CD1c-positive myeloid dendritic cell (primary cell): ENCODE results near the gene KLF3.

Experiments
- DNase-seq: peaks from one replicate; pipeline ENCODE4 v3.0.0-alpha.2; 2016; ENCODE audit errors: extremely low spot score

KLF3 gene

DNA sequence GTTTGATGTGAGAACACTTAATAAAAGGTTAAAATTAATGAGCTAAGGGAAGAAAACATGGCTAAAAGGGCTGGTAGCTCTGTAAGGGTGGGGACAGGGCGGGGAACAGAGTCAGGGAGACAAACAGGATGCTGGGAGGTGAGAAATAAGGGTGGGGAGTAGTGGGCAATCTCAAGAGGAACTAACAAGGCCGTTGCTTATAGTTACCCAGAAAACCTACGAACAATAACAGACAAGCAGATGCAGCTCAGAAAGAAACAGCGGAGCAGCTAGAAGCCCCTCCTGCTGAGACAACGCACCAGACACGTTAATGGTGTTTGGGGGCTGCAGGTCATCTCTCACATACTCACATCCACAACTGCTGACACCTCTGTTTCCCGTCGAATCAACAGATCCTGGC is 9.7 kb upstream of the KLF3 start:
- no peak for DNase-seq

DNA sequence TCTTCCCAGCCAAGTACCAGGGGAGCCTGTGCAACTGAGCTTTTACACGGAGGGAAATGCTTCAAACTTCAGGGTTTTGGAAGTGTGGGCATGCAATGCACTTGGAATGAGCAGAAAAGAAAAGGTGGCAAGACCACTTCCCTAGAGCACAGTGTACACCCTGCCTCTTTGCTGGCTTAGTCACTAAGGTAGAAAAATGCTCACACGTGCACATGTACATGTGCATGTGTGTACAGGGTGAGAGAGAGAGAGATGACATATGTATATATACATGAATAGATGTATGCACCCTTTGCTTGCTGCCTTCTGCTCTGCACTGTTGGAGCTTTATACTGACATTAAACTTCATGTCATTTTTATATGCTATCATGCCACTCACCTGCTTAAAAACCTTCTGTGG is 7.9 kb upstream of the KLF3 start:
- no peak for DNase-seq

DNA sequence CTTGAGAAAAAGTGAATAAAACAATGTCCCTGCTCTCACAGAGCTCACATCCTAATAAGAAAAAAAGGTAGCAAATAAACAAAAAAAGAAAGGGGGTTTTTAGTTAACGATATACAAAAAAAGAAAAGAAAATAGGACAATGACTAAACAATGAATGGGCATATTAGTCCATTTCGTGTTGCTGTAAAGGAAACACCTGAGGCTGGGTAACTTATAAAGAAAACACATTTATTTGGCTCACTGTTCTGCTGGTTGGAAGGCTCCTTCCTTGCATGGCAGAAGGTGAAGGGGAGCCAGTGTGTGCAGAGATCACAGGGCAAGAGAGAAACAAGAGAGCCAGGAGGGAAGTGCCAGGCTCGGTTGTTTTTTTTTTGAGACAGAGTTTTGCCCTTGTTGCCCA is 4.7 kb upstream of the KLF3 start:
- DNase-seq, result no peak

DNA sequence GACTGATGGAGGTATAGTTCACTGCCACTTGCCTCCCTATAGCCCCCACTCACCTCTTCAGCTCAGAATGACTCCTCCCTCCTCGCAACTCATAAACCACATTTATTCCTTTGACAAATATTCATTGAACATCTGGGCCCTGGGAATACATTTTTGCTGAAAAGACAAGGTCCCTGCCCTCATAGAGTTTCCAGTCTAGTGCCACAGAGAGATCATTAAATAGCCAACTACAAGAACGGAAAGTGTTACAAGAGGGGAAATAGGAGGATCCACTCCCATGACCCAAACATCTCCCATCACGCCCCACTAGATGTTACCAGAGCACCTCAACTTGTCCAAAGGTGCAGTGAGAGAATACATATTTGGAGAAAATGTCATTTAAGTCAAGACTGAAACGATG is 3.2 kb upstream of the KLF3 start:
- no peak for DNase-seq

DNA sequence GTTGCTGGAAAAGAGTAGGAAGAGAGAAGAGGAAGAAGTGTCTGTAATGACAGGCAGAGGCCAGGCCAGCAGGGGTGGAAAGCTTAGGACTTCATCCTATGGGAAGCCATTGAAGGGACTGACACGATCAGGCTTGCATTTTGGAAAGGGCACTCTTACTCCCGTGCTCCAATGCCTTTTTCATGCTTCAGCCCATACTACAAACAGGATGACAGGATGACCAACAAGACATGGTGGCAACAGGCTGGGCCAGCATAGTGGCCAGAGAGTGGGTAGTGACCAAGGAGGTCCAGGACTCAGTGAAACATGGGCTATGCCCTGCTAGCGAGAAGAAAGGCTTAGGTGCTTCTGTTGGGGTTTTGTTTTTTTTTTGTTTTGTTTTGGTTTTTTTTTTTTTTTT is 2.6 kb upstream of the KLF3 start:
- no peak for DNase-seq

DNA sequence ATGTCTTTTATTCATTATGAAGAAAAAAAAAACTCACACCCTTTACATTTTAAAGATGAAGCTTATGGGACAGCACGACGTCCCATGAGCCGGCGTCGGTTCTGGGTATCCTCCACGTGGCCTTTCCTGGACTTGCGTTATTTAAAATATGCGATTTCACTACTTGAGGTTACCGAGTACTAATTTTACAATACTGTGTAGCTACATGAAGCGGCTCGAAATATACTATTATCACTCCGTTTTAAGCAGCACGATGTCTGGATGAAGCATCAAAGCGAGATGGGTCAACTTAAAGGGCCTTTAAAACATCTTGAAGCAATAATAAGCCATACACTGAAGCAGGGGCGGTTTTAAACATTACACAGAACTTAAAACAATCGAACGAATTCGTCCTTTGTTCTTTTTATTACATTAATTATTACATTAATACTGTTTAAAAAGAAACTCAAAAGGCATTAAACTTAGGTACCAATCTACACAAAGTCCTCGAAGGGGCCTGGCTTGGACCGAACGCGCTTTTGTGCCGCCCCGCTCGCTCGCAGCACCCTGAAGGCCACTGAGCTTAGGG is 1.4 kb upstream of the KLF3 start:
- DNase-seq, result no peak

DNA sequence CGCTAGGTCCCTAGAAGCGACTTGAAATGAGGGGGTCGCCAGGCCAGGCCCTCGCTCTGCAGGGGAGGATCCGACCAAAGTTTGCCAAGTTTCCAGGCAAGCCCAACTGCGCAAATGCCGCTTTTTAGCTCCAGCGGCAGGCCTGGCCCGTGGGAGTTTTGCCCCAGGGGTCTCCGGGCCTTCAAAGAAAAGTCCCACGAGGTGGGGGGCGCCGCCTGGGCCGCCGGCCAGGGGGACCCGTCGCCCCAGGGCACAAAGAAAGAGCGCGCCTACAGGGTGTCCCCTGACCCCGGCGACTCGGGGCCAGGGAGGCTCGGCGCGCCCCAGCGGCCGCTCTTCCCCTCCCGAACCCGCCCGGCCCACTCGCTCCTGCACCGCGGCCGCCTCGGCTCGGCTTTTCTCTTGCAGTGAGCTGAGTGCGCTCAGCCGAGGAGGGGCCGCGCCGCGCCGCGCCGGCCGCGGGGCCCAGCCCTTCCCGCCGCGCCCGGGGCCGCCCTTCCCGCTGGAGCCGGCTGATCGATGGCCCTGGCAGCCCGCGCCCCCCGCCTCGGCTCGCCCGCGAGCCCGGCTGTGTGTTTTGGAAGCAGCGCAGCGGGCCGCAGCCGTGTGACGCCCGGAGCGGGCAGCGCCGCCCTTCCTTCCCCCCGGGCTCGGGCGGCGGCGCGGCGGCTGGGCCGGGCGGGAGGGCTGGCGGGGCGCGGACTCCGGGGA is 754 bp upstream of the KLF3 start:
- peak; percentile 88 for DNase-seq

DNA sequence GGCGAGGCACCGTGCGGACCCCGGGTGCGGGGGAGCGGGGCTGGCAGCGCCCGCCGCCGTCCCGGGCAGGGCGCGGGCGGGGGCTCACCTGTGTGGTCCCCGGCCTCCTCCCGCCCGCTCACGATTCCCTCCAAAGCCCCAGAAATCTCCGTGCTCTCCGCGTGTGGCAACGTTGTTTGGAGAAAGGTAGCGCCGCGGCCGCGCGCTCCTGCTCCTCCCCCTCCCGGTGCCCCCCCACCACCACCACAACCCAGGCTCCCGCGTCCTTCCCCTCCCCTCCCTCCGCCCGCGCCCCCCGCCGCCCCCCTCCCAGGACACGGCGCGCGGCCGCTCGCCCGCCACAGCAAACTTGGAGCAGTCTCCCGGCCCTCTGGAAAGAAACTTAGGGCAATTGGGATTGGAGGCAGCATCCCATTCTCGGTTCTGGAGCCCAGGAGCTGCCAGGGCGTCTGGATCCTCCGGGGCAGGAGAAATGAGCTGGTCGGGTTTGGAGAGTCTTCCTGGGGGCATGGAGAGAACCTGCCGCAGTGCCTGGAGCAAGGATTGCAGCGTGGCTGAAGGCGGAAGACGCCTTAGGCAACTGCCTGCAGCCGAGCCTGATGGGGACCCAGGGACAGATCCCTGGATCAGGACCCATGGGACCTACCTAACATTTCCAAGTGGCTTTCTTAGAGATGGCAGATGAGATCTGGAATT is 855 bp downstream of the KLF3 start:
- DNase-seq, result peak; percentile 44

DNA sequence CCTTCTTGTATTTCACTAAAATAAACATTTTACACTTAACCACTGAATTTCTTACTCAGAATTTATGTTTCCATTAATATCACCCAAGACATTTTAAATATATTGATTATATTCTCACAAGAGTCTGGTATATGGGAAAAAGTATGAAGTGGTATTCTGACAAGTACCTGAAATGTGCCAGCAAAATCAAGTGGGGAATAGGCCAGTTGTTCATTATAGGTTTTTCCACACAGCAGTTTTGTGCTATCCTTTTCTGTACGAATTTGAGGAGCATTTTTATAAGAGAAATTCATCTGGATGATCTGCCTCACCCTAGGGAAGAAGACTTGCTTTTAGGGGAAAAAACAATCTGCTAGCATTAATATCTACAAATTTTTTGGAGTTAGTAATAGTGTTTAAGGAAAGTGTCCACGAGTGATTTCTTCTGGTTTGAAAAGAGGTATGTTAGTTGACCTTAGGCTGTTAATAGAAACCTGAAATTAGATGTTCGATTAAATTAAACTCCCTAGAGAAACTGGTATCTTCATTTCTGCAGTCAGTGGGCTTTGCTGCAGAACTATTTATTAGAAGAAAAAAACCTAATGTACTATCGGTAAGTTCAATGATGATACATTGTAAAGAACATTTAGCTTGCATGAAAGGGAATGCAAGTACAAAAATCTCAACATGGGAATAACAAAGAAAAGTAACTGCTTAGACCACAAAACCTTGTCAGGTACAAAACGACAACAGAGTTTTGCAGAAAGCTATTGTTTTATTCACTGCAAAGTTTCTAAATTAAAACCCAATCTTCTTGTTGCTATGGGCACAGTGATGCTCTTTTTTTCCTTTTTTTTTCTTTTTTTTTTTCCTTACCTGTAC is 1.8 kb downstream of the KLF3 start:
- no peak for DNase-seq

DNA sequence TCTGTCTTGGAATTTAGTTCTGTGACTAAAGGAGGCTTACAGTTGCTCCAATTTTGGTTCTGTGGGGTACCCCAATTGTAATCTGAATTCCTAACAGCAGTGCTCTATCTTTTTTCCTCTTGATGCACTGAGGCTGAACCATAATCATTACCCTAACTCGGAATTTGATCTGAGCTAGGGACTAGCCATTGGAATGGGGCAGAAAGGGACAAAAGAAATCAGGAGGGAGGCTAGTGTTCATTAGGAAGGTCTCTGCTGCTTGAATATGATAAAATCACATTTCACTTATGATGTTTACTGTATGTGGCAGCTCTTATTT is 2.7 kb downstream of the KLF3 start:
- DNase-seq, result no peak

DNA sequence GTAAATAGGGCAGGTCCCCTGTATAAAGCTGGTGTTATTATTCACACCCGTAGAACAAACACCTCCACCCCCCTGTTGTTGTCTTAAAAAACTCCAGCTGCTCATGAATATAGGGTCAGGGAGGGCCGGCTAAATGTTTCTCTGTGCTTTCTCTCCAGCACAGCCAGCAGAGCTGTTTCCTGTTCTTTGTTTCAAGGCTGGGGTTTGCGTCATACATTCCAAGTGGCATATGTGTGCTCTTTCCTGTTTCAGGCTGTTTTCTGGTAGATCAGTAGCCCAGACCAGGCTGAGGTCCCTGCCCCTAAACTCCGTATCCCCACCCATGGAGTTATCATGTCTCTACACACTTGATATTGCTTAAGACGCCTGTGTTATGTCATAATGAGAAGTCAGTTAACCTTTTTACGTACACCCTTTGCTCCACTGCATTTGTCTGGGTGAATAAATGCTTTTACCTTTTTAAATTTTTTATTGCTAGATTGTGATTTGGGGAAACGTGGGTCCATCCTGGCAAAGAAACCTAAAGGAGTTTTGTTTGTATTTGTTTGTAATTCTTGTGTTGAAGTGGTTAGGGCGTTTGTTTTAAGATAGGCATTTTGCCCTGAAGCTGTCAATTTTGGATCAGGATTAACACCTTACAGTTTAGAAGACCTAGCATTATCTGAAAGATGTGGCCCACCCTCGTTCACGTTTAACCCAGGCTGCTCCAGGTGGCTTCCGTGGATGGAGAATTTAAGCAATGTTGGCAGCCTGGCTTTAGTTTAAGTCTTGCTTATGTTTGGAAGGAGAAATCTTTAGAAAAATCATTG is 3.3 kb downstream of the KLF3 start:
- peak; percentile 82 for DNase-seq

DNA sequence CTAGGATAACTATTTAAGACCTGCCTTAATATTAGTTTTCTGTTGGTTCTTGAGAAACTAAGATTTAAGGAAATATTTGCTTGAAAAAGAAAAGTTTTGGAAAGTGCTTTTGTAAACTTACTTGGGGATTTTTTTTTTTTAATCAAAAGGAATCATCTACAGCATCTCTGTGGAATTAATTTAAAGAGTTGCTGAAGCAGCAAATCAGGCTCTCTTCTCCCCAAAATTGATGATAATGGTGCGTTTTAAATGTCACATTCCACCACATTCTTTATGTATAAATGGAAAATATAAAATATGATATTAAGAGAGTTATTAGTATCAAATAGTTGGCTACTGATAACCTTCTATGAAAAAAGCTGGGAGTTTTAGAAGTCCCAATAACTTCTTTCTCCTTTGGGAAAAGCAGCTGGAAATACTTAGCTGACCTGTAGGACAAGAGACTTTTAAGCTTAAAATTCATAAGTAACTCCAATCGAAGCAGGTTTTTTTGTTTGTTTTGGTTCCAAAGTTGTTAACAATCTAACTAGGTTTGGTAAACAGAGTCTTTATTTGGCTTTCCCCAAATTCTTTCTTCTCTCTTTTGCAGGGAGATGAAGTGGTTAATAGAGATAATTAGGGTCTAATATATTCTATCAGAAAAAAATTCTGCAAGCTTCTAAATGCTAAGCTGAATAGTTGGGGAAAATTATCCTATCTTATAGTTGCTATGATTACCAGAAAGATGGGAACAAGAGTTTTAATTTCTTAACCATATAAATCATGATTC is 4.4 kb downstream of the KLF3 start:
- no peak for DNase-seq

DNA sequence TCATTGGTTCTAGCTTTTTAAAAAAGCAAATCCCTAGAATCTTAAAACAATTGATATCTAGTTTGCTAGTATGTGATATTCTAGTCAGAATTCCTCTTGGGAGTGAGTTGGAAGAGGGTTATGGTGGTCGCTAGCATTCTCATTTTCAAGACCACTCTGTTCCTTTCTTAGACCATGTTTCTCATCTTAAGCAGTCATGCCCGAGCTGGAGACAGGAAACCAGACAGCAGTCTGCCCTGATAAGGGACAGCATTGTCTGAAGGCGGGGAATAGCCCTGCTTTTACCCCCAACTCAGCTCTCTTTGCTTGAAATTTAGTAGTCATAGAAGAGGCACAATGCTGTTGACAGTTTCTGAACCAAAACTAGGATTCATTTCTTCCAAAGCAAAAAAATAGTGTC is 5.2 kb downstream of the KLF3 start:
- no peak for DNase-seq

DNA sequence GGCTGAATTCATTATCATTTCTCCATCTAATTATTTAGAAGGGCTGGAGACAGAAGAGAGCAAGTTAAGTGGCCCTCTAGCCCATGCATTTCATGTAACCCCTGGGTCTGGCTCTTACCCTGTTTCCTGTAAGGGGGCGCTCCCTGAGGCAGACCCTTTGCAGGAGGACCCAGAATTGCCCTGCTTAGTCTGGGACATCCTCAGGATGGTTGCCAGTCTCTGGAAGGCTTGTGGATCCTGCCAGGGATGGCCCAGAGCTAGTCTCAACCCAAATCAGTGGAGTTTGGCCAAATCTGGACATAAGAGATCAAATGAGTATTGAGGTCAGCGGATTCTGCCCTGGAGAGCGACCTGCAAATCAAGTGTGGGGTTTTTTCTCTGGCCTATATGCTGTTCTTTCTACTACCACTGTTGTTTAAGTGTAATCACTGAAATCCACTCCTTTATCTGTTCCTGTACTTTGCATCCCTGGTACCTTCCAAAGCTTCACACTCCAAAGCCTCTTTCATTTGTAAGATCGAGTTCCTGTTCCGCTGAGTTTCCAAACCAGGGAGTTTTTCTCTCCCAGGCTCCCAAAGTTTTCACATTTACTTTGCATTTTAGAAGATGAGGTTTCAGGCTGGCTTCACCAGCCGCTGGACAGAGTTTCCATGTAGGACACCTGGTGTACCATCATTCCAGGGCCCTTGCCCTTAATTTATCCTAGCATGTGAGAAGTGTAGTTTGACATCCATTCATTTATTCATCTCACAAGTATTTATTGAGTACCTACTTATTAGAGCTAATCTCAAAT is 6.3 kb downstream of the KLF3 start:
- DNase-seq, result no peak

DNA sequence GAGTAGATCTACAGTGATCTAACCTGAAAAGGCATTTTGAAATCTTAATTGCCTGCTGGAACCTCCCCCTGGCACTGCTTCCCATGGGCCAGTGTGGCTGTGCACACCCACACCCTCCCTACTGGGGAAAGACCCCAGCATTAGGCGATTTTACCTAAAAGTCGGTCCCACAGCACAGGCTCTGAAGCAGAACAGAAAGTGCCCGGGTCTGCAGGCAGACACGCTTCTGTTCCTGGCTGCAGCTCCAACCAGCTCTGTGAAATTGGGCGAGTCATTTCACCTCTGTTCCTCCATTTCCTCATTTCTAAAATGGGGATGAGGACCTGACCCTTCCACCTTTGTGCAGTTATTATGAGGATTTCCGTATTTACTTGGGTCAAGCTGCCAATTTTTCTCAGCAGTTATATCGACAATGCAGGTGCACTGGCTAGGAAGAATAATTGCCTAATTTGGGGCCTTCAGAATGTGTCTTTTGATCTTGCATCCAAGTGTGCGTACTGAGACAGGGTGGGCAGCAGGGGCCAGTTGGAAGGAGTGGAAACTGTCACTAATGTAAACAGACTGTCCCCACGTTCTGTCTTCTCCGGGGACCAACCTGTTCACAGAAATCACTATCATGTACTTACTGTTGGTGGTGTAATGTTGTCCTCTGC is 7.1 kb downstream of the KLF3 start:
- DNase-seq, result peak; percentile 81

DNA sequence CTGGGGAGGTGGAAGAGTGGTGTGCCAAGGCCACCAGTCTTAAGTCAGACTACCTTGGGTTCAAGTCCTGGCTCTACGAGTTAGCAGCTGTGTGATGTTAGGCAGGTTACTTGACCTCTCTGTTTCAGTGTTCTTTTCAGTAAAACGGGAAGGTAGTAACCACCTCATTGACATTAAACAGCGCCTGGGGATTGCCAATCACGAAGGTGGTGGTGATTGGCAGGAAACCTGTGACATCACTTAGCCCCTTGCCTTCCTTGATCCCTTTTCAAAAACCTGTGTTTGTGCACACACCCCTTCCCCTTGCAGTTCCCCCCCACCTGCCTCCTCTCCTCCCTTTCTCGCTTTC is 7.6 kb downstream of the KLF3 start:
- no peak for DNase-seq

DNA sequence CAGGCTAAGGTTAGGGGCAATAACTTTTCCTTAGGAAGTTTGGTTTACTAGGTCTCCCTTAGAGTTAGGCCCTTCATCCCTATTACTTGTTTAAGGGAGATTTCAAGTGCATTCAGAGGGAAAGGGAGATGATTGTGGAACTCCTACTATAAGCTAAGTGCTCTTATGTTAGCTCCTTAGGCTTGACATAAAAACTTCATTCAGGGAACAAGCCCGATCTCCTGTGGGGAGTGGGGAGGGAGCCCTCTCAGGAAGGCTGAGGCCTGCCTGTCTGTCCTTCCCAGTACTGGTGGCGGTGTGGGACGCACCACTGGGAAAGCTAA is 8.0 kb downstream of the KLF3 start:
- DNase-seq, result no peak

DNA sequence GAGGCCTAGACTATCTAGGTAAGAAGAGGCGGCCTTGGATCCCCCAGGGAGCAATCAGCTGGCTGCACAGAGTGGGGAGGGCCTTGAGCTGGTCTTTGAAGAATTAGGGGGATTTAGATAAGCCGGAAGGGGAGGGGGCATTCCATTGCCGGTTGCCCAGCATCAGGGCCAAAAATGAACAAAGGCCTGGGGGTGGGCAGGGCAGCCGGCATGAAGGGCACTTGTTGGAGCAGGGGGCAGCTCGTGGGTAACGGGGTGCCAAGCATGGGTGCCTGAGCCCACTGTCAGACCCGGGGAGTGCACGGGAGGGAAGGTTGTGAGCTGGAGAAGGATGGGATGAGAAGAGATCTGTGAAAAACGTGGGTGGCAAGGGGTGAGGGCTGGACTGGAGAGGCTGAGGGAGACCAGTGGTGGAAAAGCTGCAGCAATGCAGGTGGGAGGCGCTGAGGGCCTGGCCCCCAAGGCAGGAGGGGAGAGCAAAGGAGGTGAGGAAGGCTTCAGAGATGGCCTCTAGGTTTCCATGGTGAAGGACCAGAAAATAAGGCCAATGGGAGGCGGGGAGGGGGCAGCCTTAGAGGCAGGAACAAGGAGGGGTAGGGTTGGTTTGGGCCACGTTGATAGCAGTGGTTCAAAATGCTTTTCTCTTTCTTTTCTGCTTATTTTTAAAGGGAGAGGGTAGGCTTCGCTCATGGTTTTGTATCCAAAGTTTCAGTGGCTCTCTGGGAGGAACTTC is 8.6 kb downstream of the KLF3 start:
- DNase-seq, result no peak
